Heart right ventricle (tissue), 16 donors: ENCODE results near the gene DNPH1. TPM values are rescaled to one million over a fixed set of nuclear protein-coding genes. Genes with fewer than 3 reads are reported as not detected.

Experiments
- ATAC-seq, 8 donors: fragments of 200-7000 bp; cut with Tn5 transposase; one replicate each; pipeline ENCODE4 v1.9.1; 2020; ENCODE audit warnings: mild to moderate bottlenecking in 8 of 8, moderate library complexity in 8 of 8, moderate number of reproducible peaks in 1 of 8
- DNase-seq, 2 donors: peaks; one replicate each; pipeline ENCODE4 v3.0.0-alpha.2; 2020
- H3K27ac ChIP-seq, 10 donors: fragments of 200-600 bp; sonication (generic) in 2 of 10; one replicate each; pipeline versions ENCODE4 v1.5.0 to v1.8.0; 2020 to 2022; ENCODE audit warnings: mild to moderate bottlenecking in 3 of 10
- H3K27me3 ChIP-seq, 7 donors: fragments of 200-600 bp; one replicate each; pipeline ENCODE4 v1.8.0; 2021 to 2022; ENCODE audit warnings: mild to moderate bottlenecking in 2 of 7
- H3K36me3 ChIP-seq, 9 donors: fragments of 200-600 bp; sonication (generic) in 1 of 9; one replicate each; pipeline versions ENCODE4 v1.5.0 to v1.8.0; 2020 to 2022; ENCODE audit warnings: mild to moderate bottlenecking in 2 of 9
- H3K4me1 ChIP-seq, 9 donors: fragments of 200-600 bp; sonication (generic) in 1 of 9; one replicate each; pipeline versions ENCODE4 v1.5.0 to v1.8.0; 2020 to 2022; ENCODE audit warnings: mild to moderate bottlenecking in 4 of 9
- H3K4me3 ChIP-seq, 10 donors: fragments of 200-600 bp; sonication (generic) in 2 of 10; one replicate each; pipeline versions ENCODE4 v1.5.0 to v1.8.0; 2020 to 2022; ENCODE audit warnings: mild to moderate bottlenecking in 7 of 10, moderate library complexity in 2 of 10
- H3K9me3 ChIP-seq, 11 donors: fragments of 200-600 bp in 10 of 11; sonication (generic) in 2 of 11; one replicate each; pipeline versions ENCODE4 v1.5.0 to v1.8.0; 2013 to 2022; ENCODE audit warnings: mild to moderate bottlenecking in 2 of 11, control low read depth in 1 of 11, moderate library complexity in 1 of 11
- WGBS, 2 donors: extraction: QIAGEN DNeasy Blood & Tissue Kit; methylation state at CpG; one replicate each; pipeline ENCODE4 v1.1.7; 2013; ENCODE audit warnings: inconsistent platforms in 1 of 2; 5-methylcytosine and 5-hydroxymethylcytosine counted together
- intact Hi-C, 10 donors: fragments of 100-400 bp; cut with DNase I; formaldehyde crosslinking; loops; one replicate each; pipeline versions ENCODE4 v1.11.1 to v1.14.2; 2022
- polyA plus RNA-seq, 2 donors: library from polyadenylated mRNA; stranded (reverse); fragments of 200-250 nt; gene quantifications; one replicate each; pipeline ENCODE4 v1.2.3, GENCODE V29; 2013
- total RNA-seq, 10 donors: library from RNA; stranded (reverse); fragmentation: NEBNext Ultra II Directional in 3 of 10; extraction: Animal tissue kit (Norgen Biotek cat#: 25700) in 3 of 10; gene quantifications; one replicate each; pipeline versions ENCODE4 v1.2.1 to v1.2.4, GENCODE V29; 2021 to 2023
- TF ChIP-seq, protein P1 (sequence below), 9 donors: fragments of 200-600 bp; sonication (generic) in 2 of 9; IDR thresholded peaks; one replicate each; pipeline versions ENCODE4 v1.5.0 to v1.8.0; 2021 to 2022; ENCODE audit warnings: antibody characterized with exemption in 9 of 9, mild to moderate bottlenecking in 5 of 9, moderate library complexity in 1 of 9
- donor health status: Arrhythmogenic right ventricular cardiomyopathy.
- donor health status: ischemic (EF 13 %, LVEDD 7.1; RV severe dilation, severe dysfunction).
- donor health status: healthy with polysubstance abuse.
- donor health status: DM: no; HTN: yes; CAD: no.
- donor health status: DM: no; HTN: no; CAD: no.
- donor health status: ischemic (EF 25% LVEDD 6.9; RV normal size, moderate dysfunction).
- donor health status: ischemic (EF 25% LVEDD 5.7; RV mildly dilated, moderate dysfunction).
- donor health status: healthy.
- donor health status: DM: yes; HTN: yes; CAD: no.
- donor health status: Ischemic cardiomyopathy.
- donor health status: ischemic (EF 35%, LVEDD 5.7; RV mildly dilated, moderate dysfunction).
- donor health status: nonischemic (EF 11% LVEDD 7.7; RV severe dilation, severe dysfunction).
- donor health status: DM: yes; HTN: yes; CAD: no.
- donor health status: PGD.
- donor health status: ischemic (EF 29% LVEDD 5.4; RV normal size, mild dysfunction).
- donor health status: nonischemic (EF 23%, LVEDD 6.1; RV moderate dilation, normal function).

Gene DNPH1
- total and polyA plus RNA-seq, 12 donors = 16.0 to 51.3 (median 26.2) TPM

DNA sequence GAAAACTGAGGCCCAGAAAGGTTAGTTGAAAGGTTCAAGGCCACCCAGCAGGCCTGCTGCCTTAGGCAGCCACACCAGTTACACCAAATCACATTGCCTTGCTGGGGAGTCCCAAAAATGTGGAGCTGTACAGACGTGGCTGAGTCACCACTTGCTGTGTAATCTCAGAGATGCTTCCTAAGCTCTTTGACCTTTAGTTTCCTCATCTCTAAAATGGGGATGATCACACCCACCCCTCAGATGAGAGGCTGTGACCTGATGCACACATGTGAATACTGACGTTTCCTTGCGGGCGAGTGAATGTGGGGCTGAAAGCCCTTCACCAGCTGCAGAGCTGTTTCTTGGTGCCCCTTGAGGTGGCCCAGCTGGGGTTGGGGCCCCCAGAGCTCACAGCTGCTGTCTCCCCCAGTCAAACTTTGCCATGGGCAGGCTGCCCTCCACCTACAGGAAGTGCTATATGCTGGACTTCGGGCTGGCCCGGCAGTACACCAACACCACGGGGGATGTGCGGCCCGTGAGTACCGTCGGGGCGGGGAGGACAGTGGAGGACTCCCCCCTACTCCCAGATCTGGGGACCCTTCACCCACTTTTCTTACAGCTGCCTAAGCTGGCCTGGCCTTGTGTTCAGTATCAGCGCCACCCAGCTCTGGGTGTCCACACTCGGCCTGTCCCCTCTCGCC, 25.0 kb upstream of the DNPH1 start:
- intact Hi-C loops = no loop called here
- no peak for DNase-seq
- TF ChIP-seq, protein P1, sequence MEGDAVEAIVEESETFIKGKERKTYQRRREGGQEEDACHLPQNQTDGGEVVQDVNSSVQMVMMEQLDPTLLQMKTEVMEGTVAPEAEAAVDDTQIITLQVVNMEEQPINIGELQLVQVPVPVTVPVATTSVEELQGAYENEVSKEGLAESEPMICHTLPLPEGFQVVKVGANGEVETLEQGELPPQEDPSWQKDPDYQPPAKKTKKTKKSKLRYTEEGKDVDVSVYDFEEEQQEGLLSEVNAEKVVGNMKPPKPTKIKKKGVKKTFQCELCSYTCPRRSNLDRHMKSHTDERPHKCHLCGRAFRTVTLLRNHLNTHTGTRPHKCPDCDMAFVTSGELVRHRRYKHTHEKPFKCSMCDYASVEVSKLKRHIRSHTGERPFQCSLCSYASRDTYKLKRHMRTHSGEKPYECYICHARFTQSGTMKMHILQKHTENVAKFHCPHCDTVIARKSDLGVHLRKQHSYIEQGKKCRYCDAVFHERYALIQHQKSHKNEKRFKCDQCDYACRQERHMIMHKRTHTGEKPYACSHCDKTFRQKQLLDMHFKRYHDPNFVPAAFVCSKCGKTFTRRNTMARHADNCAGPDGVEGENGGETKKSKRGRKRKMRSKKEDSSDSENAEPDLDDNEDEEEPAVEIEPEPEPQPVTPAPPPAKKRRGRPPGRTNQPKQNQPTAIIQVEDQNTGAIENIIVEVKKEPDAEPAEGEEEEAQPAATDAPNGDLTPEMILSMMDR (IDR thresholded peaks at IDR 0.05) = no peak
- no peaks in the 10 kb centered on the region for H3K9me3 ChIP-seq
- H3K4me3 ChIP-seq = no peak overlapping the region
- no peak for ATAC-seq
- H3K4me1 ChIP-seq = no peaks in the 10 kb centered on the region
- H3K27ac ChIP-seq = no peak overlapping the region
- no peaks in the 10 kb centered on the region for H3K36me3 ChIP-seq
- WGBS, 2 donors = 86 to 91% methylated on average over 15 of the region's 15 CpGs
- H3K27me3 ChIP-seq = peaks cover 0 to 36% (median 23%) of the 10 kb centered on the region in 7 donors

DNA sequence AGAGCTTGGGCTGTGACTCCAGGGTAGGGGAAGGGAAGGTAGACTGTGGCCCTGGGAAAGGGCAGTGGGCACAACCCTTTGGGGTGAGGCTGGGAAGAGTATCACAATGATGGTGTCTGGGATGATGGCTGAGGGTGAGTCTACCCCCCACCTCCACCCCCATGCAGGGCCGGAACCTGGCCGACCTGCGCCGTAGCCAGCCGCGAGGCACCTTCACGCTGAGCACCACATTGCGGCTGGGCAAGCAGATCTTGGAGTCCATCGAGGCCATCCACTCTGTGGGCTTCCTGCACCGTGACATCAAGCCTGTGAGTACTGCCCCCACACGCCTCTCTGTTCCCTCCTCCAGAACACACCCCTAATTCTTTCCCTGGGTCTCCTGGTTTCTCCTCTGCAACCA, 24.1 kb upstream of the DNPH1 start:
- H3K4me1 ChIP-seq = no peaks in the 10 kb centered on the region
- no peak overlapping the region for H3K27ac ChIP-seq
- DNase-seq (no peak), ATAC-seq (peak in 1 of 8 donors; percentile 7)
- intact Hi-C loops = no loop called here
- no peaks in the 10 kb centered on the region for H3K36me3 ChIP-seq
- H3K4me3 ChIP-seq = no peak overlapping the region
- H3K27me3 ChIP-seq = peaks cover 0 to 43% (median 23%) of the 10 kb centered on the region in 7 donors
- WGBS, 2 donors = 94 to 96% methylated on average over 11 of the region's 11 CpGs
- no peaks in the 10 kb centered on the region for H3K9me3 ChIP-seq
- TF ChIP-seq, protein P1 (IDR thresholded peaks at IDR 0.05) = no peak

DNA sequence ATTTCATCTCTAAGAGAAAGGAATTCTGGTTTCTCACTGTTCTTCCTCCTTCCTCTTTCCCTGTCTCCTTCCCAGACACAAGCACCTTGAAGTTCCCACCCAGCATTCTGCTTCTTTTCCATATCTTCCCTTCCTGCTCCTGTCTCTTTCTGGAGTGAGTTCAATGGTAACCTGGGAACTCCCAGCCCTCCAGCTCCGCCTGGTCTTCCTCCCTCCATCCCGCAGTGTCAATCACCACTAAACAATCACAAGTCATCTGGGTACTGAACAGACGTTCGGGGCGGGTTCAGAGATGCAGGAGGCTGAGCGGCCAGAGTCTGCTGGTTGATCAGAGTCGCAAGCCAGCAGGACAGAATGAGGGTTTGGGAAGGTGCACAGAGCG, 21.7 kb upstream of the DNPH1 start:
- intact Hi-C loops = no loop called here
- ATAC-seq (no peak), DNase-seq (no peak)
- WGBS, 2 donors = 18 to 23% methylated on average over 8 of the region's 8 CpGs
- no peaks in the 10 kb centered on the region for H3K36me3 ChIP-seq
- TF ChIP-seq, protein P1 (IDR thresholded peaks at IDR 0.05) = no peak
- peaks cover 4 to 17% (median 10%) of the 10 kb centered on the region in 9 donors for H3K4me1 ChIP-seq
- no peaks in the 10 kb centered on the region for H3K9me3 ChIP-seq
- no peak overlapping the region for H3K4me3 ChIP-seq
- no peak overlapping the region for H3K27ac ChIP-seq
- H3K27me3 ChIP-seq = peaks cover 0 to 60% (median 21%) of the 10 kb centered on the region in 7 donors

DNA sequence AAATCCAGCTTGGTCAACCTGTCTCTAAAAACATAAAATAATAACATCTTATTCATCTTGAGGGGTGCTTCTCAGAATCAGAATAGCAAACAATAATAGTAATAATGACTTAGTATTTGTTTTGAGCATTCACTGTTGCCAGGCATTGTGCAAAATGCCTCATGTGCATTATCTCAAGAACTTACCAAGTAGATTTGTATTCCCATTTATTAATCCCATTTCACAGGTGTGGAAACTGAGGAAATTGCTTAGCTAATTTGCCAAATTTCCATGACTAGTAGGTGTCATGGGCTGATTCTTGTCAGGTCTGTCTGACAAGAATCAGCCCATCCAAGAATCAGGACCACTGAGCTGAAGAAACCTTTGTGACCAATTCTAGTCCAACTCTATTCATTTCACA, 19.5 kb upstream of the DNPH1 start:
- TF ChIP-seq, protein P1 (IDR thresholded peaks at IDR 0.05) = no peak
- no peak overlapping the region for H3K27ac ChIP-seq
- peaks cover 4 to 17% (median 10%) of the 10 kb centered on the region in 9 donors for H3K4me1 ChIP-seq
- H3K27me3 ChIP-seq = peaks cover 0 to 76% (median 34%) of the 10 kb centered on the region in 7 donors
- ATAC-seq = no peak
- no peak for DNase-seq
- H3K36me3 ChIP-seq = no peaks in the 10 kb centered on the region
- no peak overlapping the region for H3K4me3 ChIP-seq
- intact Hi-C loops = no loop called here
- H3K9me3 ChIP-seq = no peaks in the 10 kb centered on the region
